Endothelial cell of umbilical vein (primary cell): ENCODE measurements around the gene BZW1. TPM values are rescaled to one million over a fixed set of nuclear protein-coding genes. Genes with fewer than 3 reads are reported as not detected.

Source experiments
- BruUV-seq: library from RNA; stranded (reverse); fragments of 400-500 nt; replicated peaks from 2 replicates; lab custom pipeline; 2021; lab: Mats Ljungman, UMichigan
- CTCF ChIA-PET: fragments of 300-600, 350-600 bp; sonication (Branson Sonifier 250); formaldehyde crosslinking; loops from one replicate; lab custom pipeline; 2021; ENCODE audit warnings: antibody characterized with exemption, inconsistent platforms; lab: Charles Lee
- POLR2A ChIA-PET: fragments of 300-600, 350-600 bp; sonication (Branson Sonifier 250); formaldehyde crosslinking; loops from one replicate; lab custom pipeline; 2021; ENCODE audit warnings: antibody characterized with exemption, inconsistent platforms; lab: Charles Lee
- DNase-seq: peaks from one replicate; pipeline ENCODE4 v3.0.0-alpha.2; 2011; ENCODE audit warnings: low read depth, low spot score
- FAIRE-seq: peaks from 2 replicates; lab custom pipeline; 2011; peaks lifted over from hg19 to GRCh38; lab: Jason Lieb, UNC
- H2AFZ ChIP-seq: 2 replicates; pipeline ENCODE4 v1.6.0; 2012; ENCODE audit warnings: low read depth, low read length, control low read depth, inconsistent platforms
- H3K27ac ChIP-seq: 2 replicates; pipeline ENCODE4 v1.5.1; 2011; ENCODE audit warnings: low read depth, mild to moderate bottlenecking, control low read depth, low read length, moderate library complexity; ENCODE audit not compliant: insufficient read depth
- H3K27me3 ChIP-seq, 2 experiments: 2 replicates each; pipeline versions ENCODE4 v1.6.0 to v1.6.1; 2011; ENCODE audit warnings: low read length in 2 of 2, mixed read lengths in 1 of 2; ENCODE audit not compliant: control insufficient read depth in 2 of 2, insufficient read depth in 2 of 2
- H3K36me3 ChIP-seq, 2 experiments: 2 replicates in 1 of 2; 3 replicates in 1 of 2; pipeline ENCODE4 v1.5.1; 2011; ENCODE audit warnings: low read length in 2 of 2, mild to moderate bottlenecking in 1 of 2, moderate library complexity in 1 of 2; ENCODE audit not compliant: control insufficient read depth in 2 of 2, insufficient read depth in 2 of 2; ENCODE audit errors: extremely low read depth in 1 of 2
- H3K4me1 ChIP-seq: 3 replicates; pipeline ENCODE4 v1.5.1; 2011; ENCODE audit warnings: mild to moderate bottlenecking, low read length; ENCODE audit not compliant: control insufficient read depth, insufficient read depth; ENCODE audit errors: extremely low read depth
- H3K4me2 ChIP-seq: 2 replicates; pipeline ENCODE4 v1.6.1; 2011; ENCODE audit warnings: low read length, control low read depth, mixed read lengths; ENCODE audit not compliant: insufficient read depth
- H3K4me3 ChIP-seq, 3 experiments: fragments of 200-600 bp in 1 of 3; sonication (generic), shearing (Covaris generic) in 1 of 3; replicated peaks in 1 of 3; 2 replicates each; pipeline ENCODE4 v1.5.1; 2011 to 2016; ENCODE audit warnings: control low read depth in 3 of 3, low read length in 3 of 3, mild to moderate bottlenecking in 2 of 3, inconsistent platforms in 1 of 3, low read depth in 1 of 3, moderate library complexity in 1 of 3; ENCODE audit not compliant: insufficient read depth in 1 of 3
- H3K79me2 ChIP-seq: 2 replicates; pipeline ENCODE4 v1.6.0; 2012; ENCODE audit warnings: low read length, inconsistent platforms; ENCODE audit not compliant: control insufficient read depth, insufficient read depth
- H3K9ac ChIP-seq: replicated peaks from 2 replicates; pipeline ENCODE3; 2011; ENCODE audit warnings: low read length, control low read depth; ENCODE audit not compliant: insufficient read depth; ENCODE audit errors: extremely low read depth
- H3K9me1 ChIP-seq: replicated peaks from 3 replicates; pipeline ENCODE4 v1.6.0; 2011; ENCODE audit warnings: mild to moderate bottlenecking, low read length; ENCODE audit not compliant: control insufficient read depth, insufficient read depth; ENCODE audit errors: extremely low read depth
- H3K9me3 ChIP-seq: replicated peaks from 2 replicates; pipeline ENCODE4 v1.5.1; 2012; ENCODE audit warnings: low read length, inconsistent platforms; ENCODE audit not compliant: control insufficient read depth, insufficient read depth
- H4K20me1 ChIP-seq: replicated peaks from 2 replicates; pipeline ENCODE3; 2011; ENCODE audit warnings: mild to moderate bottlenecking, low read length; ENCODE audit not compliant: control insufficient read depth, insufficient read depth; ENCODE audit errors: extremely low read depth
- EZH2 ChIP-seq: IDR thresholded peaks from 2 replicates; pipeline ENCODE4 v1.6.1; 2012; ENCODE audit warnings: borderline replicate concordance, low read depth, mild to moderate bottlenecking, moderate library complexity, low read length, inconsistent platforms; ENCODE audit not compliant: severe bottlenecking
- FOS ChIP-seq: IDR thresholded peaks from 2 replicates; pipeline ENCODE4 v1.6.1; 2011; ENCODE audit warnings: mild to moderate bottlenecking, low read length, moderate library complexity, borderline replicate concordance; ENCODE audit not compliant: insufficient read depth
- GATA2 ChIP-seq: IDR thresholded peaks from 2 replicates; pipeline ENCODE4 v1.7.0; 2011; ENCODE audit warnings: low read depth, mild to moderate bottlenecking, moderate library complexity, mixed read lengths, low read length; ENCODE audit not compliant: insufficient read length, insufficient read depth
- JUN ChIP-seq: IDR thresholded peaks from 2 replicates; pipeline ENCODE4 v1.6.1; 2011; ENCODE audit warnings: borderline replicate concordance, low read depth; ENCODE audit not compliant: insufficient read length, insufficient read depth
- MYC ChIP-seq: IDR thresholded peaks from one replicate; pipeline ENCODE4 v1.6.1; 2011; ENCODE audit warnings: mild to moderate bottlenecking, low read depth, low read length
- POLR2A ChIP-seq: IDR thresholded peaks from 2 replicates; pipeline ENCODE4 v1.6.1; 2012; ENCODE audit warnings: low read depth, mild to moderate bottlenecking, control low read depth, low read length
- dilution Hi-C: fragments of 300-500 bp; cut with MboI; formaldehyde crosslinking; loops from one replicate; pipeline ENCODE4 v1.15.0; 2019; ENCODE audit warnings: low sequenced_read_pairs; ENCODE audit not compliant: extremely low pct_ligation_motif_present
- intact Hi-C: fragments of 100-400 bp; cut with micrococcal nuclease; formaldehyde crosslinking; loops from one replicate; pipeline ENCODE4 v1.10.0; 2022
- polyA plus RNA-seq, 4 experiments: library from polyadenylated mRNA; depleted of rRNA in 3 of 4; stranded (reverse) in 3 of 4; unstranded in 1 of 4; fragments of >200 nt; gene quantifications; 2 replicates each; pipeline versions ENCODE4 v1.2.1 to v1.2.3, GENCODE V29; 2011 to 2012; ENCODE audit warnings: missing spikeins in 1 of 4
- total RNA-seq: library from RNA; stranded (reverse); gene quantifications from 2 replicates; pipeline ENCODE4 v1.2.3, GENCODE V29; 2021
- TF ChIP-seq, protein P1 (sequence below): IDR thresholded peaks from 2 replicates; pipeline ENCODE4 v1.6.1; 2011; ENCODE audit not compliant: insufficient read depth, insufficient read length
- TF ChIP-seq, protein P2 (sequence below), 2 donors: IDR thresholded peaks; 1 replicate in 1 of 2; 2 replicates in 1 of 2; pipeline ENCODE4 v1.5.1; 2011; ENCODE audit warnings: low read length in 2 of 2, mild to moderate bottlenecking in 2 of 2, moderate library complexity in 2 of 2, control low read depth in 1 of 2, inconsistent platforms in 1 of 2, low read depth in 1 of 2; ENCODE audit not compliant: insufficient read depth in 1 of 2; ENCODE audit errors: extremely low read depth in 1 of 2

Gene BZW1
- total and polyA plus RNA-seq, 2 donors (not counting 3 experiments of a cell fraction or from before 2014, with no cell fraction given) = 174 to 353 TPM

DNA sequence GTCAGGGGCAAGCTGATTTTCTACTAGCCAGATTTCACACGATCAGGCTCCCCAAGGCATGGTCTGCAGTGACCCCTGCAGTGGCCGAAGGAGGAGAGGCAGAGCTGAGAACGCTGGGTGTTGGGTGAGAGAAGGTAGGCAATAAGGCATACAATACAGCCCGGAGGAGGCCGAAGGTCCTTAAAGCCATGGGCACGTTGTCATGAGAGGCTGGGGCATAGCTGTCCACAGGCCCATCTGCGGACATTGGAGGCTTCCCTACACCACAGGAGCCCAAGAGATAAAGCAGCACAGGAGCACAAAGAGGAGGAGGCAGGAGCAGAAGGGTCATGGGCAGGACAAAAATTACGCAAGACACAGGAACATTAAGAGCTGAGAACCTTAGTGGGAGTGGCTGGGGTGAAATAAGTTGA is 16.7 kb upstream of the BZW1 start:
- dilution Hi-C loops = no loop called here
- BruUV-seq = no TSS peak
- POLR2A ChIA-PET = no interaction called here

DNA sequence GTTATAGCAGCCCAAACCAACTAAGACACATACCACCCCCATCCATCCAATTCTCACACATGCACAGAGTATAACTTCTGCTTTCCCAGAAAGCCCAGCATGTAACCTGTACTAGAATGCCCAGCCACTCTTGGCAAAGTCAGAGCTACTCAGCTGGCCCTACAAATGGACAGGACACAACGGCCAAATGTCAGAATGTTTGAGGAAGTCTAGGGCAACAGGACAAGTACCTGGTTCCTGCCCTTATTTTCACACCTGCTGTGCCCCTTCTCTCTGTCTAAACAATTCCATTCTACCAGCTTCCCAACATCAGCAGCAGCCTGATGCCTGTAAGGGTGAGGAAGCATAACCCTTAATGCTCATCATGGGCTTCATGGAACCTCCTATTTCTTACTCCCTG is 15.1 kb upstream of the BZW1 start:
- no peaks in the 10 kb centered on the region for H4K20me1 ChIP-seq
- no peaks in the 10 kb centered on the region for H3K4me1 ChIP-seq
- H3K9me3 ChIP-seq = no peaks in the 10 kb centered on the region
- no peak overlapping the region for H3K9ac ChIP-seq
- BruUV-seq = no TSS peak
- no peak for TF ChIP-seq JUN
- TF ChIP-seq, protein P1, sequence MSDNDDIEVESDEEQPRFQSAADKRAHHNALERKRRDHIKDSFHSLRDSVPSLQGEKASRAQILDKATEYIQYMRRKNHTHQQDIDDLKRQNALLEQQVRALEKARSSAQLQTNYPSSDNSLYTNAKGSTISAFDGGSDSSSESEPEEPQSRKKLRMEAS = no peak
- no peak for TF ChIP-seq GATA2
- TF ChIP-seq, protein P2, sequence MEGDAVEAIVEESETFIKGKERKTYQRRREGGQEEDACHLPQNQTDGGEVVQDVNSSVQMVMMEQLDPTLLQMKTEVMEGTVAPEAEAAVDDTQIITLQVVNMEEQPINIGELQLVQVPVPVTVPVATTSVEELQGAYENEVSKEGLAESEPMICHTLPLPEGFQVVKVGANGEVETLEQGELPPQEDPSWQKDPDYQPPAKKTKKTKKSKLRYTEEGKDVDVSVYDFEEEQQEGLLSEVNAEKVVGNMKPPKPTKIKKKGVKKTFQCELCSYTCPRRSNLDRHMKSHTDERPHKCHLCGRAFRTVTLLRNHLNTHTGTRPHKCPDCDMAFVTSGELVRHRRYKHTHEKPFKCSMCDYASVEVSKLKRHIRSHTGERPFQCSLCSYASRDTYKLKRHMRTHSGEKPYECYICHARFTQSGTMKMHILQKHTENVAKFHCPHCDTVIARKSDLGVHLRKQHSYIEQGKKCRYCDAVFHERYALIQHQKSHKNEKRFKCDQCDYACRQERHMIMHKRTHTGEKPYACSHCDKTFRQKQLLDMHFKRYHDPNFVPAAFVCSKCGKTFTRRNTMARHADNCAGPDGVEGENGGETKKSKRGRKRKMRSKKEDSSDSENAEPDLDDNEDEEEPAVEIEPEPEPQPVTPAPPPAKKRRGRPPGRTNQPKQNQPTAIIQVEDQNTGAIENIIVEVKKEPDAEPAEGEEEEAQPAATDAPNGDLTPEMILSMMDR (IDR thresholded peaks at IDR 0.05; ENCODE audit: extremely low read depth in 1 of 2, insufficient read depth in 1 of 2, low read depth in 1 of 2, low read length in 2 of 2) = no peak
- no peak for TF ChIP-seq MYC
- TF ChIP-seq EZH2 = no peak
- TF ChIP-seq POLR2A = no peak
- intact Hi-C loops = no loop called here
- no peaks in the 10 kb centered on the region for H3K27me3 ChIP-seq
- FAIRE-seq (no peak), DNase-seq (peak; percentile 16)
- peak overlapping the region; percentile 9 for H2AFZ ChIP-seq
- dilution Hi-C loops = no loop called here
- H3K27ac ChIP-seq = no peak overlapping the region
- H3K36me3 ChIP-seq = no peaks in the 10 kb centered on the region
- H3K9me1 ChIP-seq = no peaks in the 10 kb centered on the region
- H3K4me2 ChIP-seq = no peak overlapping the region
- H3K79me2 ChIP-seq = no peaks in the 10 kb centered on the region
- ChIA-PET CTCF (interaction anchor here (0.9 kb wide), 2 partner anchors 12 to 13 kb away, joined by 3 read pairs; no protein-coding TSS in a partner anchor), POLR2A (no interaction called here)
- no peak overlapping the region for H3K4me3 ChIP-seq

More for the DNA sequence above, 16.7 kb upstream of the BZW1 start:
- CTCF ChIA-PET = interaction anchor here (0.9 to 1.3 kb wide), 4 partner anchors 8 to 82 kb away, joined by 3 to 9 read pairs (median 3); no protein-coding TSS in a partner anchor
- TF ChIP-seq, protein P1 = no peak
- TF ChIP-seq FOS (no peak), JUN (no peak), EZH2 (no peak)
- Histone ChIP-seq H3K27me3 (no peaks in the 10 kb centered on the region), H3K9ac (no peak overlapping the region), H3K79me2 (no peaks in the 10 kb centered on the region), H2AFZ (no peak overlapping the region), H3K9me3 (no peaks in the 10 kb centered on the region), H3K9me1 (no peaks in the 10 kb centered on the region), H3K4me2 (no peak overlapping the region), H4K20me1 (no peaks in the 10 kb centered on the region), H3K27ac (no peak overlapping the region), H3K36me3 (no peaks in the 10 kb centered on the region), H3K4me3 (no peak overlapping the region), H3K4me1 (no peaks in the 10 kb centered on the region)
- DNase-seq (no peak), FAIRE-seq (no peak)
- intact Hi-C loops = no loop called here
